Transverse colon (tissue), 4 donors: ENCODE results near the gene GFPT2. TPM values are rescaled to one million over a fixed set of nuclear protein-coding genes. Genes with fewer than 3 reads are reported as not detected.

Source experiments
- DNase-seq: peaks from one replicate; pipeline ENCODE4 v3.0.0-alpha.2; 2019
- H3K27ac ChIP-seq, 4 donors: fragments of 200-600 bp; sonication (generic); 2 replicates each; pipeline ENCODE4 v1.5.1; 2016 to 2018; ENCODE audit warnings: inconsistent platforms in 4 of 4
- H3K27me3 ChIP-seq: fragments of 200-600 bp; sonication (generic); 2 replicates; pipeline ENCODE4 v1.5.1; 2017; ENCODE audit warnings: inconsistent platforms
- H3K36me3 ChIP-seq, 4 donors: fragments of 200-600 bp; sonication (generic); 2 replicates each; pipeline ENCODE4 v1.5.1; 2017 to 2019; ENCODE audit warnings: inconsistent platforms in 4 of 4
- H3K4me1 ChIP-seq, 4 donors: fragments of 200-600 bp; sonication (generic); 2 replicates each; pipeline ENCODE4 v1.5.1; 2017 to 2020; ENCODE audit warnings: inconsistent platforms in 4 of 4
- H3K4me3 ChIP-seq, 4 donors: fragments of 200-600 bp; sonication (generic); 1 replicate in 1 of 4; 2 replicates in 3 of 4; pipeline versions ENCODE4 v1.5.1 to v1.6.1; 2017 to 2019; ENCODE audit warnings: inconsistent platforms in 4 of 4
- H3K9me3 ChIP-seq, 2 donors: fragments of 200-600 bp; sonication (generic); 2 replicates each; pipeline ENCODE4 v1.5.1; 2017 to 2019; ENCODE audit warnings: inconsistent platforms in 2 of 2
- EP300 ChIP-seq: sonication (generic); formaldehyde crosslinking; IDR thresholded peaks from one replicate; pipeline ENCODE4 v1.6.1; 2017; ENCODE audit warnings: antibody characterized with exemption, low read depth
- POLR2A ChIP-seq: fragments of 450-650 bp; IDR thresholded peaks from one replicate; pipeline ENCODE4 v1.6.1; 2016; ENCODE audit warnings: antibody characterized with exemption, mild to moderate bottlenecking, moderate library complexity
- POLR2AphosphoS5 ChIP-seq, 3 donors: sonication (generic); formaldehyde crosslinking; IDR thresholded peaks; one replicate each; pipeline ENCODE4 v1.6.1; 2016; ENCODE audit warnings: antibody characterized with exemption in 3 of 3
- WGBS, 2 donors: methylation state at CpG; one replicate each; pipeline ENCODE4 v1.1.5; 2018; ENCODE audit warnings: low coverage in 1 of 2; 5-methylcytosine and 5-hydroxymethylcytosine counted together
- in situ Hi-C, 4 donors: fragments of 200-750 bp; cut with MboI; loops; one replicate each; pipeline versions ENCODE4 v1.15.0 to v1.15.1; 2017; ENCODE audit warnings: low sequenced_read_pairs in 3 of 4, low pct_ligation_motif_present in 1 of 4, low pct_unique_long_range_greater_than_20kb in 1 of 4
- intact Hi-C: fragments of 100-400 bp; cut with DNase I; formaldehyde crosslinking; loops from one replicate; pipeline ENCODE4 v1.15.1; 2023; ENCODE audit warnings: low total_unique reads
- total RNA-seq, 4 donors: library from RNA; depleted of rRNA; stranded (reverse); fragments of >200 nt; gene quantifications; one replicate each; pipeline ENCODE4 v1.1.0, GENCODE V29; 2016
- TF ChIP-seq, protein P1 (sequence below), 5 experiments: fragments of 200-600 bp in 3 of 5; fragments of 450-650 bp in 2 of 5; sonication (generic) in 3 of 5; IDR thresholded peaks; 1 replicate in 2 of 5; 2 replicates in 3 of 5; pipeline ENCODE4 v1.5.1; 2016 to 2017; ENCODE audit warnings: antibody characterized with exemption in 5 of 5, inconsistent platforms in 3 of 5, mild to moderate bottlenecking in 2 of 5, moderate library complexity in 1 of 5

GFPT2 gene
- total RNA-seq, 4 donors from 2014 or later = 5.9 to 47.4 (median 11.2) TPM

DNA sequence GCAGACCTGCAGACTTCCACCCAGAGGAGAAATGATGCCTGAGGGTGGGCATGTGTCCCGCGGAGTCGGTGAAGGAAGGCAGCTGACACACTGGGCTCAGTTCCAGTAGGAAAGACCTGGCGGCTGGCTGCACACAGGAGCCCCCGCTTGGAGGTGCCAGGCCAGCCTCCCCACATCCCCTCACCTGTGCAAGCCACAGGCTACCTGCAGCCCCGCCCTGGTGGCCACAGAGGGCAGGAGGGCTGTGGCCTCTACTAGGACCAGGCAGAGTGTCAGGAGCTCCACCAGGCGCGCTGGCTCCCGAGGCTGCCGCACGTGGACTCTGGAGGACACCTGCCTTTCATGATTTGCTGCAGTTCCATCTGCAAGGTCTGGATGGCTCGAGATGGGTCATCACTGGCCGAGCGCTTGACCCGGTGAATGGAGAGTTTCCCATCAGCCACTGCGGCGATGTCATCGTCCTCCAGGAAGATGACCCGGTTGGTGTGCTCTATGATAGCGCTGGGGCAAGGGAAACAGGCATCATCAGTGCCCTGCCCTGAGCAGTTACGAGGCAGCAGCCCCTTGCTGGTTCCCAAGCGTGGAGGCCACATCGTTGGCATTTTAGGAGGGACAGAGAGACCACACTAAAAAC is 34.6 kb downstream of the GFPT2 start:
- in situ Hi-C loops = no loop called here
- Histone ChIP-seq H3K9me3 (no peaks in the 10 kb centered on the region), H3K27ac (no peak overlapping the region), H3K4me1 (no peaks in the 10 kb centered on the region), H3K4me3 (no peak overlapping the region), H3K36me3 (no peaks in the 10 kb centered on the region), H3K27me3 (no peaks in the 10 kb centered on the region)
- intact Hi-C loops = no loop called here
- DNase-seq = no peak
- WGBS, 2 donors = 86 to 90% methylated on average over 2 to 23 of the region's 23 CpGs
- TF ChIP-seq, protein P1, sequence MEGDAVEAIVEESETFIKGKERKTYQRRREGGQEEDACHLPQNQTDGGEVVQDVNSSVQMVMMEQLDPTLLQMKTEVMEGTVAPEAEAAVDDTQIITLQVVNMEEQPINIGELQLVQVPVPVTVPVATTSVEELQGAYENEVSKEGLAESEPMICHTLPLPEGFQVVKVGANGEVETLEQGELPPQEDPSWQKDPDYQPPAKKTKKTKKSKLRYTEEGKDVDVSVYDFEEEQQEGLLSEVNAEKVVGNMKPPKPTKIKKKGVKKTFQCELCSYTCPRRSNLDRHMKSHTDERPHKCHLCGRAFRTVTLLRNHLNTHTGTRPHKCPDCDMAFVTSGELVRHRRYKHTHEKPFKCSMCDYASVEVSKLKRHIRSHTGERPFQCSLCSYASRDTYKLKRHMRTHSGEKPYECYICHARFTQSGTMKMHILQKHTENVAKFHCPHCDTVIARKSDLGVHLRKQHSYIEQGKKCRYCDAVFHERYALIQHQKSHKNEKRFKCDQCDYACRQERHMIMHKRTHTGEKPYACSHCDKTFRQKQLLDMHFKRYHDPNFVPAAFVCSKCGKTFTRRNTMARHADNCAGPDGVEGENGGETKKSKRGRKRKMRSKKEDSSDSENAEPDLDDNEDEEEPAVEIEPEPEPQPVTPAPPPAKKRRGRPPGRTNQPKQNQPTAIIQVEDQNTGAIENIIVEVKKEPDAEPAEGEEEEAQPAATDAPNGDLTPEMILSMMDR (IDR thresholded peaks at IDR 0.05) = no peak
- TF ChIP-seq EP300 = no peak
- TF ChIP-seq POLR2AphosphoS5 (IDR thresholded peaks at IDR 0.05) = no peak
- TF ChIP-seq POLR2A = no peak

GRCh38 chr5:180316586-180316985 is 36.5 kb downstream of the GFPT2 start:
- H3K4me3 ChIP-seq = no peak overlapping the region
- H3K4me1 ChIP-seq = no peaks in the 10 kb centered on the region
- in situ Hi-C loops (no loop called here), intact Hi-C loops (no loop called here)
- WGBS, 2 donors = 94% methylated on average over 20 of the region's 20 CpGs; no CpG with 5 or more reads in 1 of the 2 donors
- H3K36me3 ChIP-seq = no peaks in the 10 kb centered on the region
- H3K9me3 ChIP-seq = no peaks in the 10 kb centered on the region
- no peak overlapping the region for H3K27ac ChIP-seq
- no peak for DNase-seq
- no peaks in the 10 kb centered on the region for H3K27me3 ChIP-seq
- TF ChIP-seq POLR2AphosphoS5 (IDR thresholded peaks at IDR 0.05) (no peak), POLR2A (no peak), EP300 (no peak)
- TF ChIP-seq, protein P1 (IDR thresholded peaks at IDR 0.05) = no peak

DNA sequence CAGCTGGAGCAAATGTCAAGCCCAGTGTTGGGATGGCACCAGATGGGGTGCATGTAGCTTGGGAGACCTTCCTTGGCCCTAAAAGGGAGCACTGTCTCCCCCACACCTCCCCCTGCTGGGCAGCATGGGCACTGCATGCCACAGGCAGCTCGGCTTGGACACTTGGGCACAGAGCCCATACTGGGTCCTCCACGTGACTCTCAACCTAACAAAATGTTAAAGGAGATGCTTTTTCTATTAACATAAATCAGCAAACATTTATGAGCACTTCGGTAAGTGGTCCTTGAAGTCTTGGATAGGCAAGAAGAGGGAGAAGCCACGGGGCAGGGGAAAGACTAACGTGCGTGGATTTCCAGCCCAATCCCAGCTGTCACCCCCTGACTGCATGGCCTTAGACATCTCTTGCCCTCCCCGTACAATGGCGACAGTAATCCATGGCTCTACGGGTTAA is 37.3 kb downstream of the GFPT2 start:
- TF ChIP-seq EP300 = no peak
- TF ChIP-seq, protein P1 (IDR thresholded peaks at IDR 0.05) = peak; percentile 89 to 96 (median 91)
- H3K4me1 ChIP-seq = no peaks in the 10 kb centered on the region
- H3K27me3 ChIP-seq = no peaks in the 10 kb centered on the region
- H3K4me3 ChIP-seq = no peak overlapping the region
- H3K27ac ChIP-seq = no peak overlapping the region
- 60% methylated on average over 4 to 9 of the region's 9 CpGs for WGBS, 2 donors
- DNase-seq = peak; percentile 73
- H3K9me3 ChIP-seq = no peaks in the 10 kb centered on the region
- intact Hi-C loops (no loop called here), in situ Hi-C loops (no loop called here)
- H3K36me3 ChIP-seq = no peaks in the 10 kb centered on the region

DNA sequence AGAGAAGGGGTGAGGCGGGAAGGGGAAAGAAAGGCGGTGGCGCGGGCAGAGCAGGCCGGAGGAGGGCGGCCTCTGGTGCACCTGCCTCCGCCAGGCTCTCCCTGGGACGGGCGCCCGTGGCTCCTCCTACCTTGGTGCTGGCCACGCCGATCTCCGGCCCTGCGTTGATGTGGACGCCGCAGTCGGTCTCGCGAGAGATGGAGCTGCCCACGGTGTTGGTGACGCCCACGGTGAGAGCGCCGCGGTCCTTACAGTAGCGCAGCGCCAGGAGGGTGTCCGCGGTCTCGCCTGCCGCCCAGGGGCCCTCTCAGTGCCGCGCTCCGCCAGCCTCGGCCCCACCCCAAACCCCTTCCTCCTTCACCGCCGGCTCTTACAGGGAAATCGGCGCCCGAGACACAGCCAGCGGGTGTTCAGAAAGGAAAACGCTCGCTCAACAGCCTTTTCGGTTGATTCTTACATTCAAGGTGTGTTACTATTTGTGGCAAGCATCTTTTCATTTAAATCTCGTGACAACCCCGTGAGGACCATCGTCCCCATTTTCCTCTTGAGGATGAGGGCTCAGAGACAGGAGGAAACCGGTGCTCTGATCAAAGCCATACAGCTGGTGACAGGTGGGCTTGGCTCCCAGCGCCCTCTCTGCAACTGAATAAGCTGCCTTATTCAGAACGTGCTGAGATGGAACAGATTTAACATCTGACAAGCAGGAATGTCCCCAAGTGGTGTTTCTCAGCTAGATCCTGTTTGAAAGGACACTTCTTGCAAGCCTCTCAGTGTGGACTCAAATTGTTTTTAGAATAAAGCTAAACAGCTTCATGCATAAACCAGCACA is 39.2 kb downstream of the GFPT2 start:
- in situ Hi-C loops = no loop called here
- no peaks in the 10 kb centered on the region for H3K27me3 ChIP-seq
- H3K27ac ChIP-seq = peak overlapping the region in 1 of 4 donors; percentile 55
- peak overlapping the region in 1 of 4 donors; percentile 29 for H3K4me3 ChIP-seq
- WGBS, 2 donors = 88 to 92% methylated on average over 31 to 49 of the region's 50 CpGs
- intact Hi-C loops = no loop called here
- no peak for DNase-seq
- H3K36me3 ChIP-seq = no peaks in the 10 kb centered on the region
- no peaks in the 10 kb centered on the region for H3K4me1 ChIP-seq
- H3K9me3 ChIP-seq = no peaks in the 10 kb centered on the region
- TF ChIP-seq, protein P1 (IDR thresholded peaks at IDR 0.05) = no peak
- no peak for TF ChIP-seq POLR2AphosphoS5 (IDR thresholded peaks at IDR 0.05)
- TF ChIP-seq POLR2A = no peak
- no peak for TF ChIP-seq EP300
